SK-N-SH (cell line): ENCODE measurements around the gene SORCS3. TPM values are rescaled to one million over a fixed set of nuclear protein-coding genes. Genes with fewer than 3 reads are reported as not detected.

ENCODE experiments used
- CTCF ChIA-PET: fragments of 300-600, 350-600 bp; formaldehyde crosslinking; extraction: SDS; loops from one replicate; lab custom pipeline; 2021; lab: Yijun Ruan, JAX
- POLR2A ChIA-PET: fragments of 350-600 bp; sonication (Branson Sonifier 250); formaldehyde crosslinking; extraction: SDS; loops from one replicate; lab custom pipeline; 2020; ENCODE audit warnings: antibody characterized with exemption, inconsistent platforms; lab: Yijun Ruan, JAX
- DNase-seq: peaks from one replicate; pipeline ENCODE4 v3.0.0; 2012
- H2AFZ ChIP-seq: fragments of 200-600 bp; sonication (generic); 2 replicates; pipeline ENCODE4 v1.8.1; 2016; ENCODE audit warnings: antibody characterized with exemption, mild to moderate bottlenecking, low read depth
- H3F3A ChIP-seq: fragments of 200-600 bp; sonication (generic); replicated peaks from 2 replicates; pipeline ENCODE3; 2016; ENCODE audit warnings: antibody characterized with exemption, mild to moderate bottlenecking; ENCODE audit not compliant: insufficient read depth
- H3K27ac ChIP-seq, 2 experiments: fragments of 200-500 bp in 1 of 2; fragments of 200-600 bp in 1 of 2; sonication (Bioruptor generic) in 1 of 2; sonication (generic), shearing (Covaris generic) in 1 of 2; 2 replicates each; pipeline versions ENCODE4 v1.5.1 to v1.6.1; 2014 to 2016; ENCODE audit warnings: low read depth in 2 of 2, inconsistent platforms in 1 of 2, low read length in 1 of 2, mild to moderate bottlenecking in 1 of 2, mixed read lengths in 1 of 2
- H3K27me3 ChIP-seq: fragments of 200-600 bp; sonication (generic), shearing (Covaris generic); 2 replicates; pipeline ENCODE4 v1.6.1; 2016; ENCODE audit warnings: mixed run types; ENCODE audit not compliant: insufficient read depth
- H3K36me3 ChIP-seq, 2 experiments: fragments of 200-500 bp in 1 of 2; fragments of 200-600 bp in 1 of 2; sonication (Bioruptor generic) in 1 of 2; sonication (generic) in 1 of 2; replicated peaks in 1 of 2; 2 replicates each; pipeline versions ENCODE3 to v1.5.1; 2014 to 2016; ENCODE audit warnings: low read length in 1 of 2, mild to moderate bottlenecking in 1 of 2; ENCODE audit not compliant: insufficient read depth in 2 of 2, control insufficient read depth in 1 of 2
- H3K4me1 ChIP-seq, 2 experiments: fragments of 200-500 bp in 1 of 2; fragments of 200-600 bp in 1 of 2; sonication (Bioruptor generic) in 1 of 2; sonication (generic), shearing (Covaris generic) in 1 of 2; 2 replicates each; pipeline versions ENCODE4 v1.5.1 to v1.6.1; 2014 to 2016; ENCODE audit warnings: low read depth in 1 of 2, low read length in 1 of 2, mixed run types in 1 of 2; ENCODE audit not compliant: insufficient read depth in 2 of 2, control insufficient read depth in 1 of 2
- H3K4me2 ChIP-seq: fragments of 200-600 bp; sonication (generic), shearing (Covaris generic); 2 replicates; pipeline ENCODE4 v1.6.1; 2017; ENCODE audit warnings: mixed run types
- H3K4me3 ChIP-seq, 2 experiments: fragments of 200-500 bp in 1 of 2; fragments of 200-600 bp in 1 of 2; sonication (Bioruptor generic) in 1 of 2; sonication (generic), shearing (Covaris generic) in 1 of 2; 2 replicates each; pipeline versions ENCODE4 v1.5.1 to v1.8.1; 2014 to 2016; ENCODE audit warnings: low read depth in 2 of 2, inconsistent platforms in 1 of 2, low read length in 1 of 2, mild to moderate bottlenecking in 1 of 2, mixed read lengths in 1 of 2, moderate library complexity in 1 of 2
- H3K79me2 ChIP-seq: fragments of 200-600 bp; sonication (generic); 2 replicates; pipeline ENCODE4 v1.8.1; 2017; ENCODE audit warnings: mild to moderate bottlenecking; ENCODE audit not compliant: insufficient read depth
- H3K9ac ChIP-seq: fragments of 200-600 bp; sonication (generic); 2 replicates; pipeline ENCODE4 v1.6.1; 2017; ENCODE audit warnings: mixed run types
- H3K9me2 ChIP-seq: fragments of 200-600 bp; sonication (generic); 2 replicates; pipeline ENCODE4 v1.6.1; 2017; ENCODE audit warnings: mixed run types
- H3K9me3 ChIP-seq: fragments of 200-600 bp; sonication (generic); 2 replicates; pipeline ENCODE4 v1.6.1; 2017; ENCODE audit warnings: mixed run types, mild to moderate bottlenecking, moderate library complexity
- H4K20me1 ChIP-seq: fragments of 200-600 bp; sonication (generic); 2 replicates; pipeline ENCODE4 v1.6.1; 2017; ENCODE audit warnings: mild to moderate bottlenecking, mixed run types; ENCODE audit not compliant: insufficient read depth
- CHD2 ChIP-seq: fragments of 150-350 bp; IDR thresholded peaks from 2 replicates; pipeline ENCODE4 v1.6.1; 2018; ENCODE audit warnings: low read length; ENCODE audit not compliant: partially characterized antibody
- FOSL2 ChIP-seq: IDR thresholded peaks from 2 replicates; pipeline ENCODE4 v1.4.0; 2012; ENCODE audit warnings: low read depth, mild to moderate bottlenecking, moderate library complexity, borderline replicate concordance
- FOXJ3 ChIP-seq: sonication (generic); formaldehyde crosslinking; IDR thresholded peaks from 2 replicates; pipeline ENCODE4 v1.5.1; 2020; ENCODE audit warnings: mild to moderate bottlenecking, missing genetic modification reagents
- FOXM1 ChIP-seq: IDR thresholded peaks from 2 replicates; pipeline ENCODE4 v1.4.0; 2012; ENCODE audit warnings: low read depth, mild to moderate bottlenecking
- GATA2 ChIP-seq: sonication (generic); formaldehyde crosslinking; IDR thresholded peaks from 2 replicates; pipeline ENCODE4 v1.5.0; 2020; ENCODE audit warnings: mild to moderate bottlenecking, missing genetic modification reagents
- JUND ChIP-seq: IDR thresholded peaks from 2 replicates; pipeline ENCODE4 v1.4.0; 2012
- NFIC ChIP-seq: IDR thresholded peaks from 2 replicates; pipeline ENCODE4 v1.4.0; 2012; ENCODE audit warnings: borderline replicate concordance
- RAD21 ChIP-seq: IDR thresholded peaks from 2 replicates; pipeline ENCODE4 v1.6.1; 2012; ENCODE audit warnings: mild to moderate bottlenecking, low read length
- TCF12 ChIP-seq: IDR thresholded peaks from 2 replicates; pipeline ENCODE4 v1.4.0; 2012
- YY1 ChIP-seq: IDR thresholded peaks from 2 replicates; pipeline ENCODE4 v1.4.0; 2012; ENCODE audit warnings: low read depth, mild to moderate bottlenecking
- WGBS: methylation state at CpG from one replicate; pipeline ENCODE4 v1.1.6; 2017; ENCODE audit warnings: low lambda C conversion rate; 5-methylcytosine and 5-hydroxymethylcytosine counted together
- polyA plus RNA-seq, 3 experiments: library from polyadenylated mRNA; depleted of rRNA; stranded (reverse); fragments of >200 nt; gene quantifications; 2 replicates each; pipeline ENCODE4 v1.2.3, GENCODE V29; 2012
- TF ChIP-seq, protein P1 (sequence below): fragments of 150-350 bp; IDR thresholded peaks from 2 replicates; pipeline ENCODE4 v1.6.1; 2017; ENCODE audit warnings: antibody characterized with exemption, low read length, low read depth, borderline replicate concordance
- TF ChIP-seq, protein P2 (sequence below): IDR thresholded peaks from 2 replicates; pipeline ENCODE4 v1.4.0; 2012; ENCODE audit warnings: low read depth
- TF ChIP-seq, protein P3 (sequence below): IDR thresholded peaks from 2 replicates; pipeline ENCODE4; 2012
- TF ChIP-seq, protein P4 (sequence below): IDR thresholded peaks from 2 replicates; pipeline ENCODE4 v1.4.0; 2012; ENCODE audit warnings: low read depth, borderline replicate concordance

SORCS3 gene
- polyA plus RNA-seq, 1 of the 3 experiments (the other 2 are of a cell fraction) = not detected

DNA sequence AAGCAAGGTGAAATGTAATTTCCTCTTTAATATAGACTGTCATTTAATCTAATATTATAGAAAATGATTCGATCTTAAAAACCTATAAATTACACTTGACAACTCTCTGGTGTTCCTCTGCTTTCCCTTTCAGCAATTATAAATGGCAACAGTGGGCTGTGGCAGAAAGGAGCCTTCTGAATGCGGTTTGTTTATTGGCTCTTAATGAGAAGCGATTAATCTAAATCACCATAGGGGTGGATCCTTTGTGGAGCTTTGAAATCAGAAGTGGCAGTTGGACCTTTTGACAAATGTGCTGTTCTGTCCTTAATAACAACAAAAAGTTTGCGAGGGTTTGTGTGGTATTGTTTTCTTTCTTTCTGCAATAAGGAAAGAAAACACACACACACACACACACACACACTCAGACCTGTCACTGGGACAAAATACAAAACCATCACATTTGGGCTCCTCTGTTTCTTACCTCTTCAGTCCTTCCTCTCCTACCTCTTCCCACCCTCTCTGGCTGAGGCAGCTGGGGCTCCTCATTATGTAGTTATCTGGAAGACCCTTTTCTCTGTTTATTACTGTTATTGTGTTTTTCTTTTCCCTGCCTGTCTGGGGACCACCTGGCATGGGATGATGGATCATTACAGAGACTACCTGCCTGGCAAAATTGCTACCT is 316.2 kb downstream of the SORCS3 start:
- no peak overlapping the region for H3K4me3 ChIP-seq
- TF ChIP-seq NFIC (no peak), YY1 (no peak), JUND (no peak), TCF12 (no peak), FOSL2 (no peak), FOXM1 (no peak), CHD2 (no peak), RAD21 (no peak), GATA2 (CRISPR knock-in tag) (no peak), FOXJ3 (CRISPR knock-in tag) (no peak)
- TF ChIP-seq, protein P1, sequence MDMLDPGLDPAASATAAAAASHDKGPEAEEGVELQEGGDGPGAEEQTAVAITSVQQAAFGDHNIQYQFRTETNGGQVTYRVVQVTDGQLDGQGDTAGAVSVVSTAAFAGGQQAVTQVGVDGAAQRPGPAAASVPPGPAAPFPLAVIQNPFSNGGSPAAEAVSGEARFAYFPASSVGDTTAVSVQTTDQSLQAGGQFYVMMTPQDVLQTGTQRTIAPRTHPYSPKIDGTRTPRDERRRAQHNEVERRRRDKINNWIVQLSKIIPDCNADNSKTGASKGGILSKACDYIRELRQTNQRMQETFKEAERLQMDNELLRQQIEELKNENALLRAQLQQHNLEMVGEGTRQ = no peak
- TF ChIP-seq, protein P2, sequence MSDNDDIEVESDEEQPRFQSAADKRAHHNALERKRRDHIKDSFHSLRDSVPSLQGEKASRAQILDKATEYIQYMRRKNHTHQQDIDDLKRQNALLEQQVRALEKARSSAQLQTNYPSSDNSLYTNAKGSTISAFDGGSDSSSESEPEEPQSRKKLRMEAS = no peak
- TF ChIP-seq, protein P3, sequence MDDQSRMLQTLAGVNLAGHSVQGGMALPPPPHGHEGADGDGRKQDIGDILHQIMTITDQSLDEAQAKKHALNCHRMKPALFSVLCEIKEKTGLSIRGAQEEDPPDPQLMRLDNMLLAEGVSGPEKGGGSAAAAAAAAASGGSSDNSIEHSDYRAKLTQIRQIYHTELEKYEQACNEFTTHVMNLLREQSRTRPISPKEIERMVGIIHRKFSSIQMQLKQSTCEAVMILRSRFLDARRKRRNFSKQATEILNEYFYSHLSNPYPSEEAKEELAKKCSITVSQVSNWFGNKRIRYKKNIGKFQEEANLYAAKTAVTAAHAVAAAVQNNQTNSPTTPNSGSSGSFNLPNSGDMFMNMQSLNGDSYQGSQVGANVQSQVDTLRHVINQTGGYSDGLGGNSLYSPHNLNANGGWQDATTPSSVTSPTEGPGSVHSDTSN = no peak
- TF ChIP-seq, protein P4, sequence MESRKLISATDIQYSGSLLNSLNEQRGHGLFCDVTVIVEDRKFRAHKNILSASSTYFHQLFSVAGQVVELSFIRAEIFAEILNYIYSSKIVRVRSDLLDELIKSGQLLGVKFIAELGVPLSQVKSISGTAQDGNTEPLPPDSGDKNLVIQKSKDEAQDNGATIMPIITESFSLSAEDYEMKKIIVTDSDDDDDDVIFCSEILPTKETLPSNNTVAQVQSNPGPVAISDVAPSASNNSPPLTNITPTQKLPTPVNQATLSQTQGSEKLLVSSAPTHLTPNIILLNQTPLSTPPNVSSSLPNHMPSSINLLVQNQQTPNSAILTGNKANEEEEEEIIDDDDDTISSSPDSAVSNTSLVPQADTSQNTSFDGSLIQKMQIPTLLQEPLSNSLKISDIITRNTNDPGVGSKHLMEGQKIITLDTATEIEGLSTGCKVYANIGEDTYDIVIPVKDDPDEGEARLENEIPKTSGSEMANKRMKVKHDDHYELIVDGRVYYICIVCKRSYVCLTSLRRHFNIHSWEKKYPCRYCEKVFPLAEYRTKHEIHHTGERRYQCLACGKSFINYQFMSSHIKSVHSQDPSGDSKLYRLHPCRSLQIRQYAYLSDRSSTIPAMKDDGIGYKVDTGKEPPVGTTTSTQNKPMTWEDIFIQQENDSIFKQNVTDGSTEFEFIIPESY = no peak
- TF ChIP-seq, all 33 proteins: peak for 0
- 24% methylated on average over 4 of the region's 4 CpGs for WGBS
- H3K36me3 ChIP-seq = no peaks in the 10 kb centered on the region
- no peak overlapping the region for H3K9ac ChIP-seq
- no peak overlapping the region for H3K4me2 ChIP-seq
- no peaks in the 10 kb centered on the region for H3K9me2 ChIP-seq
- DNase-seq = no peak
- no peak overlapping the region for H2AFZ ChIP-seq
- H3F3A ChIP-seq = no peaks in the 10 kb centered on the region
- CTCF ChIA-PET = interaction anchor here (0.5 to 1.4 kb wide), 2 partner anchors 16 to 32 kb away, joined by 3 read pairs; no protein-coding TSS in a partner anchor
- no peaks in the 10 kb centered on the region for H3K9me3 ChIP-seq
- H3K27ac ChIP-seq = no peak overlapping the region
- H3K4me1 ChIP-seq = no peaks in the 10 kb centered on the region
- no peaks in the 10 kb centered on the region for H3K27me3 ChIP-seq
- H3K79me2 ChIP-seq = no peaks in the 10 kb centered on the region
- POLR2A ChIA-PET = no interaction called here
- no peaks in the 10 kb centered on the region for H4K20me1 ChIP-seq
